Esophagus muscularis mucosa (tissue), 3 donors: ENCODE data around the gene PLD4.

Experiments used
- POLR2AphosphoS5 ChIP-seq, 2 donors: sonication (generic); formaldehyde crosslinking; IDR thresholded peaks; one replicate each; pipeline ENCODE4 v1.6.1; 2017; ENCODE audit warnings: antibody characterized with exemption in 2 of 2
- TF ChIP-seq, protein P1 (sequence below), 3 experiments: fragments of 200-600 bp in 2 of 3; fragments of 450-650 bp in 1 of 3; sonication (generic) in 2 of 3; IDR thresholded peaks; one replicate each; pipeline ENCODE4 v1.5.1; 2017 to 2019; ENCODE audit warnings: antibody characterized with exemption in 3 of 3, mild to moderate bottlenecking in 2 of 3, moderate library complexity in 1 of 3

DNA sequence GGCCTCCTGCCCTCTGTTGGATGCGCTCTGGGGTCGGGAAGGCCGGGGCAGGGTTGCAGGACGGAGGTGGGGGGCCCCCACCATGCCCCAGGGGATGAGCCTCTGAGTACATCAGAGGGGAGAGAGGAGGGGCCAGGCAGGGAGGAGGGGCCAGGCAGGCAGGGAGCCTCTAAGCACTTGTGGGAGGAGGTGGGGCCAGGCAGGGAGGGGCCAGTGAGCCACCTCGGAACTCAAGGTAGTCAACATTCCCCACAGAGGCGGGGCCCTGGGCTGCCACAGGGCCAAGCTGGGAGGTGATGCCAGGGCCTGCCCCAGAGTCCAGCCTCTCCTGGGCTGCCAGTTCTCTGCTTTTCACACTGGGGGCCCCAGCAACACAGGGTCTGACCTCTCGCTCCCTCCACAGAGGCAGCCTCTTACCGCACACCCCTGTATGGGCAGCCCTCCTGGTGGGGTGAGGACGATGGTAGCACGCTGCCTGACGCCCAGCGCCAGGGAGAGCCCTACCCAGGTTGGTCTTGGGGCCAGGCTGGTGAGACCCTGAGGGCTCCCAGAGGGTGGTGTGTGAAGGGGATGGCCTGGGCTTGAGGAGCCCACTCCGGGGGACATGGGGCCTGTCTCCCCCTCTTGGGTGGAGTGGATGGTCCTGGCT lies 42.2 kb upstream of the PLD4 start:
- TF ChIP-seq, protein P1, sequence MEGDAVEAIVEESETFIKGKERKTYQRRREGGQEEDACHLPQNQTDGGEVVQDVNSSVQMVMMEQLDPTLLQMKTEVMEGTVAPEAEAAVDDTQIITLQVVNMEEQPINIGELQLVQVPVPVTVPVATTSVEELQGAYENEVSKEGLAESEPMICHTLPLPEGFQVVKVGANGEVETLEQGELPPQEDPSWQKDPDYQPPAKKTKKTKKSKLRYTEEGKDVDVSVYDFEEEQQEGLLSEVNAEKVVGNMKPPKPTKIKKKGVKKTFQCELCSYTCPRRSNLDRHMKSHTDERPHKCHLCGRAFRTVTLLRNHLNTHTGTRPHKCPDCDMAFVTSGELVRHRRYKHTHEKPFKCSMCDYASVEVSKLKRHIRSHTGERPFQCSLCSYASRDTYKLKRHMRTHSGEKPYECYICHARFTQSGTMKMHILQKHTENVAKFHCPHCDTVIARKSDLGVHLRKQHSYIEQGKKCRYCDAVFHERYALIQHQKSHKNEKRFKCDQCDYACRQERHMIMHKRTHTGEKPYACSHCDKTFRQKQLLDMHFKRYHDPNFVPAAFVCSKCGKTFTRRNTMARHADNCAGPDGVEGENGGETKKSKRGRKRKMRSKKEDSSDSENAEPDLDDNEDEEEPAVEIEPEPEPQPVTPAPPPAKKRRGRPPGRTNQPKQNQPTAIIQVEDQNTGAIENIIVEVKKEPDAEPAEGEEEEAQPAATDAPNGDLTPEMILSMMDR (IDR thresholded peaks at IDR 0.05): no peak
- no peak for TF ChIP-seq POLR2AphosphoS5 (IDR thresholded peaks at IDR 0.05)
